GM18907 (cell line): ENCODE measurements around the gene PPP1R3E.
"Not testable (repeated sequence)": the region's sequence is repeated elsewhere in the genome, so short reads cannot be mapped to it uniquely, and the experiment has no call there.

Experiments used
- ATAC-seq: cut with Tn5 transposase; IDR thresholded peaks from one replicate; pipeline ENCODE4 v1.9.1; 2021; ENCODE audit warnings: mild to moderate bottlenecking, moderate library complexity; ENCODE audit not compliant: unreplicated experiment

Gene PPP1R3E

DNA sequence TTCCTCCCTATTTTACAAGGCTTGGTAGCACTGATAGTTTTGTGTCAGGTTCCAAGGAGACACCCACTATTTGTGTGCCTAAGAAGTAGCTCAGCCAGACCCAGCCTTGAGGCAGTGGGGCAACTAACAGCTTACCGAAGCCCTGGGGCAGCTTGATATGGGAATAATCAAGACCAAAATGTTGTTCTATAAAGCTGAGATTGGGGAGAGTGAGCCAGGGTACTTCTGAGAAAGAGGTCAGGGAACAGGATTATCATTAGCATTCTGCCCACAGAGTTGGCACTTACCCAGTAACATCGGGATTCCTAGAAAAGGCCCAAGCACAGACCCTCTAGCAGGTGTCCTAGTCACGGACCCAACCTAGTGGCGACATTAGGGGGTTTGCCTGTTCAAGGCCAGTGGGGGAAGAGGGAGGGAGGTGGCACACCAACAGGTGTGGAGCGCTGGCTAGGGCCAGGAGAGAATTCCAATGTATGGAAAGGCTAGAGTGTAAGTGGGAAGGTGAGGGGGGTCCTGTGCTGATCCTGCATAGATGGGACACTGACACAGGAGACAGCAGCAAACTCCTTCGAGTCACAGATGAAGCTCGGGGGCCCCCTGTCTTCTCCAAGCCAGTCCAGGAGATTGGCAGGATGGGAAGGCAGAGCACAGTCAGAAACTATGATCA lies 4.9 kb downstream of the PPP1R3E start:
- no peak for ATAC-seq

DNA sequence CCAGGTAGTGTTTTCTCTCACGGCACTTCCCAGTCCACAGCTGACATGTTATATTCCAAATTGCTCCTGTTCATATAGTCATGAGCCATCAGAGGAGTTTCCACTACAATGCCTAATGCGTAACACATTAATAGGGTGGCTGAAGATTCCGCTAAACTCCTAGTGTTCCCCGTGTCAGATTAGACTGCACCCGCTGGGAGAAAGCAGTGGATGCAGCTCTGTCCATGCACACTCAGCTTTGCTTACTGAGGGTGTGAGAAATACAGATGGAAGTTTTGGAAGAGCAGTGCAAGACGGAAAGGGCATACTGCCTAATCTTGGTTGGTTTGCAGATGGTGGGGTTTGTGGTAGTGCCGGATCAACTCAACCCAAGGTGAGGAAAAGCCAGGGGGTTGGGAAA lies 5.6 kb downstream of the PPP1R3E start:
- ATAC-seq: no peak

DNA sequence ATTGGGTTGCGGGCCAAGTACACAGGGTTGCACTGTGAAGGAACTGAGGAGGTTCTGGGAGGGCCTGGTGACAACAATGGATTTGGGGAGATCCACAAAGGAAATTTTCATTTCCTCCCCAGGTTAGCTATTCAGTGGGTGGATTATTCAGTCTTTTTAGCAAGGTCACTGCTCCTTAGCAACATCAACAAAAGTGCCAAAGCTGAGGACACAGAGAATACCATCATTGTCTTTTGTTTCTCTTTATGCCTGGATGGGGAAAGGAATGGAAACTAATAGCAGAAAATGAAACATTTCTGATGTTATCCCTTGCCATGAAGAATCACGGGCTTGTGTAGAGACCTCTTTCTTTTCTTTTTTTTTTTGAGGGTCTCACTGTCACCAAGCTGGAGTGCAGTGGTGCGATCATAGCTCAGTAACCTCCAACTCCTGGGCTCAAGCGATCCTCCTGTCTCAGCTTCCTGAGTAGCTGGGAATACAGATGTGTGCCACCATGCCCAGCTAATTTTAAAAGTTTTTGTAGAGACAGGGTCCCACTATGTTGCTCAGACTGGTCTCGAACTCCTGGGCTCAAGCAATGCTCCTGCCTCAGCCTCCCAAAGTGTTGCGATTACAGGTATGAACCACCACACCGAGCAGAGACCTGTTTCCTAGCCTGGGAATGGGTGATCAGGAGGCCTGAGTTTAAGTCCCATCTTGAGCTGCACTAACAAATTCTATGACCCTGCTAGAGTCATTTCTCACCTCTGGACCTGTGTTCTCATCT lies 6.5 kb downstream of the PPP1R3E start:
- no peak for ATAC-seq

GRCh38 chr14:23294734-23295561 lies 7.7 kb downstream of the PPP1R3E start:
- ATAC-seq: peak; percentile 40

- no peak for ATAC-seq
Observed at GRCh38 chr14:23286902-23287479, 15.7 kb downstream of the PPP1R3E start.

DNA sequence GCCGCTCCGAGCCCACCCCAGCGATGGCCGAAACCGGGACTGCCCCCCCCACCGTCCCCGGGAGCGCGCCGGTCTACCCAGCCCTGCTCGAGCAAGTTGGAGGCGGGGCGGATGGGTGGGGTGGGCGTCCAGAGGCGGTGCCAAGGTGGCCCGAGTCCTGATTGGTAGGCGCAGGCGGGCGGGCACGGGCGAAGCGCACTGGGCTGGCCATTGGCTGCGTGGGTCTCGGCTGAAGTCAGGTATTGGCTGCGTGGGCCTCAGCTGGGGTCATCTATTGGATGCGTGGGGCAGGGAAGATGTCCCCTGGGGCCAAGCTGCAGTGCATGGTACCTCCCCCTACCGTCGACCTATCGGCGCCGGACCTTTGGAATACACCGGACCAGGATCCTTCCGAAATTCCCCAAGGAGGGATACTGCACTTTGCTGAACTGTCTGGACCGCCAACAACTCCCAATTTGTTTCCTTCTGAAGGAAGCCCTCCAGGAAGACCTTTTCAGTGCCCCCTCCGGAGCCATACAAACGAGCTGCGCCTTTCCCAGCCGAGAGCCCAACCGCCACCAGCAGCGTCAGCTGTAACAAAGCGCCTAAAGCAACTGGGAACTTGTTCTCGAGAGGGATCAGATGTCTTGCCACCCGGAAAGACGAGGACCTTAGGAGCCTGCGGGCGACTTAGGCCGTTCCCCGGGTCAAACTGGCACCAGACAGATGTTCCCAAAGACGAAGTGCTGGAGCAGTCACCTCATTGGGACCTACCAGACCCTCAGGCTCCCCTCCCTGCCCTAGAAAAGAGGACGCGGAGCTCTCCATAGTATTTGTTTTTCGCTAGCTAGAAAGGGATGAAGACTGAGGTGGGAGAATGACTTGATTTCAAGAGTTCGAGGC lies 16.4 kb downstream of the PPP1R3E start, which contains the start of gene HOMEZ:
Gene HOMEZ, minus strand, starts transcription at position 113 of the 882 bp plus-strand sequence. CDS start 180 bp downstream, outside the sequence.
- ATAC-seq: peak; percentile 98

GRCh38 chr14:23285530-23286019 lies 17.1 kb downstream of the PPP1R3E start:
- peak; percentile 33 for ATAC-seq

DNA sequence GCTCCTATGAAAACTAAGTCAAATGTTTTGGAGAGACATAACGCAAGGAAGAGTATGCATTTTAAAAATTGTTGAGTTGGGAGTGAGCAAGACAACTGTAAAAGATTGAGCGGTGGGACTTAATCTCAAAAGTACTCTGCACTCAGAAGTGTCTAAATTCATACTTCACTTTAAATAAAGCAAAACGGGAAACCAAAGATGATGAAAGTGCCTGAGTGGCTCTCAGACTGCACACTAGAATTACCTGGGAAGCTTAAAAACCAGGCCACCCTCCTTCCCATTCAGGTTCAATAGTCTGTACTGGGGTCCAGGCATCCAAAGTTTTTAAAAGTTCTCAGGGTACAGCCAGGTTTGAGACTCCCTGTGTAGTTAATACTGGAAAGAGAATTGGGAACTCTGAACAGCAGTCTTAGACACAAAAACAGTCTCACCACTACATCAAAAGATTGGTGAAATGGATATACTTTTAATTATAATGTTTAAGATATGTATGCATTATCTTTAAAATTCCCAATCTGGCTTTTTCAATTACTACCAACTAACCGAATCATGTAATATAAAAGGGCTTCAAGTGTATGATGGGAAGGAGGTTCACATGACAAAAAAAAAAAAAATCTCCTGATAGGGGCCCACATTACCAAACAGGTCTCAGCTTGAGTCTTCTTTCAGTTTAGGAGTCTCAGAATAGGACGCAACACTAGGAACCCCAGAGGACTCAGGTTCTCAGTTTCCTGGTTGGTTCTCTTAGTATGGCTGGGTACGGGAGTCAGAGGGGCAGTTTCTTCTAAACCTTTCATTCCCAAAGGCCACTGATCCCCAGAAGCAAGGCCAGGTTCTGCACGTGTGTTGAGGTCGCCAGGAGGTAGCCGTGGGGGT lies 17.8 kb downstream of the PPP1R3E start:
- no peak for ATAC-seq

- ATAC-seq: no peak
Observed at GRCh38 chr14:23281247-23281646, 21.4 kb downstream of the PPP1R3E start.

DNA sequence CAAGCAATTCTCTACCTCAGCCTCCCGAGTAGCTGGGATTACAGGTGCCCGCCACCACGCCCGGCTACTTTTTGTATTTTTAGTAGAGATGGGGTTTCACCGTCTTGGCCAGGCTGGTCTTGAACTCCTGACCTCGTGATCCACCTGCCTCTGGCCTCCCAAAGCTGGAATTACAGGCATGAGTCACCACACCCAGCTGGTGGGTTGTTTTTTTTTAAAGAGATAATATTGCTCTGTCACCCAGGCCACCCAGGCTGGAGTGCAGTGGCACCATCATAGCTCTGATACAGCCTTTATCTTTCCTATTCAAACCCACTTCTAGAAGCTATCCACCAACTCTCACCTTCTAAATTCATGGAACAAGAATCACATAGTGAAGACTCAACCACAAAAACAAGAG lies 24.7 kb downstream of the PPP1R3E start:
- not testable (repeated sequence) for ATAC-seq

DNA sequence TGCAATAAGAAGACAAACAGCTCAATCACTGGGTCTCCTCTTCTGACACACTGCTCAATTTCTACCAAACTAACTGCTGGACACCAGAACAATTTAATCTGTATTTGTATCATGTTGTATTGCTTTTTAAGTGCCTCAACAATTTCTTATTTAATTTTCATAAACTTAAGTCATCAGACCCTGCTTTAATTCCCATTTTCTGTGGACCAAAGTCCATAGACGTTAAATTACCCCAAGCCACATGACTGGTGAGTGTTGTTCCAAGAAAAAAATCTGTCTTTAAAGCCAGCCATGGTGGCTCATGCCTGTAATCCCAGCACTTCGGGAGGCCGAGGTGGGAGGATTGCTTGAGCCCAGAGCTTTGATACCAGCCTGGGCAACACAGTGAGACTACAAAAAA lies 25.5 kb downstream of the PPP1R3E start:
- no peak for ATAC-seq

- no peak for ATAC-seq
Observed at GRCh38 chr14:23275412-23275811, 27.2 kb downstream of the PPP1R3E start.

DNA sequence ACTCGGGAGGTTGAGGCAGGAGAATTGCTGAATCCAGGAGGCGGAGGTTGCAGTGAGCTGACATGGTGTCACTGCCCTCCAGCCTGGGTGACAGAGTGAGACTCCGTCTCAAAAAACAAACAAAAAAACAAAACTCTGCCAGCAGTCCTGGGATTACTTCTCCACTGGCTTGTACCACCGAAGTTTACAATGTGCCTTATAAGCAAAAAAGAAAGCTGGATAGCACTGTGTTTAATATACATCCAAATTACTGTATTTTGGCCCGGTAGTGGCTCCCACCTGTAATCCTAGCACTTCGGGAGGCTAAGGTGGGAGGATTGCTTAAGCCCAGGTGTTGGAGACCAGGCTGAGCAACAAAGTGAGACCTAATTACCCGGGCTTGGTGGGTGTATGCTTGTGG lies 33.5 kb downstream of the PPP1R3E start:
- no peak for ATAC-seq

DNA sequence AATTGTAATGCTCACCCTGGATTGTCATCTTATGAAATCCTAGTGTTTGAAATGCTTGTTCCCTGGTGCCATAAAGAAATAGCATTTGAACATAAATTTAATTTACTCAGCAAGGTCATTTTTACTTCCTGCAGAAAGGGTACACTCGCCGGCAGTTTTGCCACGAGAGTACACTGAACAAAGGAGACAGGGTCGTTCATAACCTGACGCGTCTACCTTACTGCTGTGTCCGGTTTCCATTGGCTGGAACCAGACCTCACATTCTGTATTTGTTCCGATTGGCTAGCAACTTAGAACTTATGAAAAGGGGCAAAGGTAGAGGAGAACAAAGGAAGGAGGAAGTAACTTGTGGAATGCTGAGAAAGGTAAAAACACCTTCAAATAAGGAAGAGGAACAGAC lies 41.8 kb downstream of the PPP1R3E start:
- not testable (repeated sequence) for ATAC-seq

DNA sequence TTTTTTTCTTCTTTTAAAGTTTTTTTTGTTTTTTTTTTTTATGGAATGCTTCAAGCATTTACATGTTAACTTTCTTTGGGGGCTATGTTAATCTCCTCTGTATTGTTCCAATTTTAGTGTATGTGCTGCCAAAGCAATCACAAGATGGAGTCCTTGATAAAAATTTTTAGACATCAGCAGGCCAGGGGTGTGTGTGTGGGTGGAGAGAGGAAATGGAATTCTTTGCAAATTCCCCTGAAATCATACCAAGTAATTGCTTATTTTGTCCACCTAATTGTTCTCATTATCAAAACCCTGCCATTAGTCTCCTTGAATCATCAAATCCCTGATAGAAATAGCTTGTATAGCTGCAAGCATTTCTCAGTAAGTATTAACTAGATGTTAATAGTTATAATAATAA lies 43.2 kb downstream of the PPP1R3E start:
- no peak for ATAC-seq

GRCh38 chr14:23258256-23258655 lies 44.4 kb downstream of the PPP1R3E start:
- no peak for ATAC-seq

- ATAC-seq: no peak
Observed at GRCh38 chr14:23252420-23253333, 50.0 kb downstream of the PPP1R3E start.

- no peak for ATAC-seq
Observed at GRCh38 chr14:23252006-23252405, 50.7 kb downstream of the PPP1R3E start.
